ENCODE measurements around the gene ARHGAP5.
A peak's percentile ranks its signal among the peaks of the same experiment; 100 is the strongest.

ARHGAP5 gene

DNA sequence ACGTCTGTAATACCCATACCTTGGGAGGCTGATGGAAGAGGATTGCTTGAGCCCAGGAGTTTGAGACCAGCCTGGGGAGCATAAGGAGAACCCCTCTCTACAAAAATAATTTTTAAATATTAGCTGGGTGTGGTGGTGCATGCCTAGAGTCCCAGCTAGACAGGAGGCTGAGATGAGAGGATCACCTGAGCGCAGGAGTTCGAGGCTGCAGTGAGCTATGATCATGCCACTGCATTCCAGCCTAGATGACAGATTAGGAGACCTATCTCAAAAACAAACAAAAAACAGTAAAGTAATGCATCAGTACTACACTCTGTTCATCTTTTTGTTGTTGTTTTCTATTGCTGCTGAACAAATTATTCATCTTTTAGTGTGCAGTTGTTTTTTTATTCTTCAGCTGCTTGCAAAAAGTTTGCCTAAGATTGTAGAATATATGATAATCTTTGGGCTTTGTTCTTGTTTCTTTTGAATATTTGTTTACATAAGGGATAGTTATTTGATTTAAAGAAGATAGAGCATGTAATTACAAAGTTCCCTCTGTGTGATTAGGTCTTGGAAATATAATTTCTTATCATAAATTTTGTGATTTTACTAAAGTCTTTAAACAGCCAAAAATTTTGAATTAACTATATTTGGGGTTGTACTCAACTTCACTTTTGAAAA is 8.2 kb downstream of the ARHGAP5 start:
- Histone ChIP-seq H3K4me1 (ENCODE audit: insufficient read depth, poor library complexity, severe bottlenecking) (peaks cover 64% of the 10 kb centered on the region), H3K4me3 (ENCODE audit: severe bottlenecking) (no peak overlapping the region)

GRCh38 chr14:32085845-32086383 is 8.8 kb downstream of the ARHGAP5 start:
- Histone ChIP-seq H3K4me1 (ENCODE audit: insufficient read depth, poor library complexity, severe bottlenecking) (peaks cover 58% of the 10 kb centered on the region), H3K9me3 (ENCODE audit: severe bottlenecking) (no peaks in the 10 kb centered on the region), H3K27me3 (ENCODE audit: insufficient read depth, poor library complexity, severe bottlenecking) (no peaks in the 10 kb centered on the region), H3K4me3 (ENCODE audit: severe bottlenecking) (no peak overlapping the region), H3K27ac (ENCODE audit: poor library complexity, severe bottlenecking) (peak overlapping the region; percentile 30), H3K36me3 (ENCODE audit: low read depth) (peaks cover 20% of the 10 kb centered on the region)
- TF ChIP-seq, protein P1, sequence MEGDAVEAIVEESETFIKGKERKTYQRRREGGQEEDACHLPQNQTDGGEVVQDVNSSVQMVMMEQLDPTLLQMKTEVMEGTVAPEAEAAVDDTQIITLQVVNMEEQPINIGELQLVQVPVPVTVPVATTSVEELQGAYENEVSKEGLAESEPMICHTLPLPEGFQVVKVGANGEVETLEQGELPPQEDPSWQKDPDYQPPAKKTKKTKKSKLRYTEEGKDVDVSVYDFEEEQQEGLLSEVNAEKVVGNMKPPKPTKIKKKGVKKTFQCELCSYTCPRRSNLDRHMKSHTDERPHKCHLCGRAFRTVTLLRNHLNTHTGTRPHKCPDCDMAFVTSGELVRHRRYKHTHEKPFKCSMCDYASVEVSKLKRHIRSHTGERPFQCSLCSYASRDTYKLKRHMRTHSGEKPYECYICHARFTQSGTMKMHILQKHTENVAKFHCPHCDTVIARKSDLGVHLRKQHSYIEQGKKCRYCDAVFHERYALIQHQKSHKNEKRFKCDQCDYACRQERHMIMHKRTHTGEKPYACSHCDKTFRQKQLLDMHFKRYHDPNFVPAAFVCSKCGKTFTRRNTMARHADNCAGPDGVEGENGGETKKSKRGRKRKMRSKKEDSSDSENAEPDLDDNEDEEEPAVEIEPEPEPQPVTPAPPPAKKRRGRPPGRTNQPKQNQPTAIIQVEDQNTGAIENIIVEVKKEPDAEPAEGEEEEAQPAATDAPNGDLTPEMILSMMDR (IDR thresholded peaks at IDR 0.05; ENCODE audit: poor library complexity, severe bottlenecking), result no peak
- no peak for DNase-seq (ENCODE audit: low spot score)
- peak; percentile 63 for ATAC-seq (ENCODE audit: low read depth)

More for the DNA sequence above, 8.2 kb downstream of the ARHGAP5 start:
- DNase-seq (ENCODE audit: low spot score) (no peak), ATAC-seq (ENCODE audit: low read depth) (no peak)
- Histone ChIP-seq H3K27me3 (ENCODE audit: insufficient read depth, poor library complexity, severe bottlenecking) (no peaks in the 10 kb centered on the region), H3K27ac (ENCODE audit: poor library complexity, severe bottlenecking) (peak overlapping the region; percentile 30), H3K36me3 (ENCODE audit: low read depth) (peaks cover 14% of the 10 kb centered on the region), H3K9me3 (ENCODE audit: severe bottlenecking) (no peaks in the 10 kb centered on the region)
- TF ChIP-seq, protein P1 (IDR thresholded peaks at IDR 0.05; ENCODE audit: poor library complexity, severe bottlenecking), result no peak

DNA sequence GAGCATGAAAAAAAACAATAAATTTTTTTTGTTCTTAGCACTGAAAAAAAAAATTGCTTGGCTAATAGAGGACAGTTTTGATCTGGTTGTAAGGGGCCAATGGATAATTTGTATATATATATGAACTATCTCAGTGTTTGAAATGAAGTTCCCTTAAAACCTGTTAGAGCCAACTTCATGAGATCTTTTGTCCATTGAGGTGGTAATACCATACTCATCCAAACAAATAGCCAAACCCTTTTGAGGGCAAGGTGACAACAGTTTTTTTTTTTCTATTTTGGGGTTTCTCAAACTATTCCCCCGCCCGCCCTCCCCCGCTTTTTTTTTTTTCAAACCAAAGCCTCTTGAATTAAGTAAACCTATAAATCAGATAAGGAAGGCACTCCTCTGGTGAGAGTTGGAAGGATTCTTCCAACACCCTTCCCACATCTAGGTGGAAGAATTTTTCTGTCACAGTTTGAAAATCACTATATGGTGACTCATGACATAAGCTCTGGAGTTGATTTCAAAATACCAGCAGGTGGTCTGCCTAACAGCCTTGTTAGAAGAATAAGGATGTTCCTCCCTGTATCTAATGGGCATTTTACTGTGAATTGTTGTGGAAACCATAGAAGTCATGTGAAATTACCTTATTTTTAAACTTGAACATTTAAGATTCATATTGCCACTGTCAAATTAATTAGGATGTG is 10.2 kb downstream of the ARHGAP5 start:
- H3K4me1 ChIP-seq (ENCODE audit: insufficient read depth, poor library complexity, severe bottlenecking), result peaks cover 50% of the 10 kb centered on the region
- H3K4me3 ChIP-seq (ENCODE audit: severe bottlenecking), result no peak overlapping the region
- TF ChIP-seq, protein P1 (IDR thresholded peaks at IDR 0.05; ENCODE audit: poor library complexity, severe bottlenecking), result no peak
- ATAC-seq (ENCODE audit: low read depth) (peak; percentile 76), DNase-seq (ENCODE audit: low spot score) (no peak)
- H3K36me3 ChIP-seq (ENCODE audit: low read depth), result peaks cover 34% of the 10 kb centered on the region
- H3K27ac ChIP-seq (ENCODE audit: poor library complexity, severe bottlenecking), result peak overlapping the region; percentile 30
- H3K27me3 ChIP-seq (ENCODE audit: insufficient read depth, poor library complexity, severe bottlenecking), result no peaks in the 10 kb centered on the region
- H3K9me3 ChIP-seq (ENCODE audit: severe bottlenecking), result no peaks in the 10 kb centered on the region

GRCh38 chr14:32087907-32088306 is 10.8 kb downstream of the ARHGAP5 start:
- H3K36me3 ChIP-seq (ENCODE audit: low read depth), result peaks cover 40% of the 10 kb centered on the region

More at GRCh38 chr14:32087907-32088306, 10.8 kb downstream of the ARHGAP5 start:
- Histone ChIP-seq H3K4me1 (ENCODE audit: insufficient read depth, poor library complexity, severe bottlenecking) (peaks cover 46% of the 10 kb centered on the region), H3K27me3 (ENCODE audit: insufficient read depth, poor library complexity, severe bottlenecking) (no peaks in the 10 kb centered on the region), H3K27ac (ENCODE audit: poor library complexity, severe bottlenecking) (peak overlapping the region; percentile 30), H3K4me3 (ENCODE audit: severe bottlenecking) (no peak overlapping the region), H3K9me3 (ENCODE audit: severe bottlenecking) (no peaks in the 10 kb centered on the region)
- TF ChIP-seq, protein P1 (IDR thresholded peaks at IDR 0.05; ENCODE audit: poor library complexity, severe bottlenecking), result no peak
- no peak for ATAC-seq (ENCODE audit: low read depth)
- DNase-seq (ENCODE audit: low spot score), result no peak
